B cell (primary cell): Measurements from ENCODE around the gene KIAA0408. TPM values are rescaled to one million over a fixed set of nuclear protein-coding genes. Genes with fewer than 3 reads are reported as not detected.

ENCODE experiments used
- ATAC-seq: fragments of 200-7000 bp; cut with Tn5 transposase; one replicate; pipeline ENCODE4 v1.10.0; 2021; ENCODE audit warnings: low read depth, mild to moderate bottlenecking, moderate number of reproducible peaks, moderate library complexity
- CTCF ChIA-PET: fragments of 350-600 bp; sonication (Branson Sonifier 250); formaldehyde crosslinking; loops from one replicate; lab custom pipeline; 2021; ENCODE audit warnings: antibody characterized with exemption, inconsistent platforms; lab: Charles Lee
- POLR2A ChIA-PET: fragments of 350-600 bp; sonication (Branson Sonifier 250); formaldehyde crosslinking; loops from one replicate; lab custom pipeline; 2021; ENCODE audit warnings: antibody characterized with exemption; lab: Charles Lee
- DNase-seq: peaks from one replicate; pipeline ENCODE4 v3.0.0; 2013
- H2AFZ ChIP-seq: 2 replicates; pipeline ENCODE4 v1.6.1; 2012; ENCODE audit warnings: mild to moderate bottlenecking, low read depth, low read length; ENCODE audit not compliant: insufficient read depth, poor library complexity, severe bottlenecking
- H3K27ac ChIP-seq, 2 donors: 1 replicate in 1 of 2; 2 replicates in 1 of 2; pipeline ENCODE4 v1.5.1; 2012 to 2013; ENCODE audit warnings: low read length in 2 of 2, mild to moderate bottlenecking in 2 of 2, moderate library complexity in 1 of 2
- H3K27me3 ChIP-seq, 4 experiments: fragments of 200-600 bp in 1 of 4; sonication (generic) in 1 of 4; replicated peaks in 1 of 4; 1 replicate in 2 of 4; 2 replicates in 2 of 4; pipeline versions ENCODE4 v1.6.1 to v1.7.0; 2013 to 2016; ENCODE audit warnings: low read length in 3 of 4, mild to moderate bottlenecking in 2 of 4, mixed read lengths in 1 of 4, moderate library complexity in 1 of 4; ENCODE audit not compliant: insufficient read depth in 4 of 4, control insufficient read depth in 3 of 4; ENCODE audit errors: control extremely low read depth in 1 of 4
- H3K36me3 ChIP-seq, 2 experiments: replicated peaks in 1 of 2; 1 replicate in 1 of 2; 2 replicates in 1 of 2; pipeline versions ENCODE4 v1.6.1 to v1.7.1; 2013; ENCODE audit warnings: low read length in 1 of 2; ENCODE audit not compliant: insufficient read depth in 2 of 2, control insufficient read depth in 1 of 2; ENCODE audit errors: control extremely low read depth in 1 of 2, extremely low read depth in 1 of 2
- H3K4me1 ChIP-seq, 2 donors: fragments of 200-600 bp in 1 of 2; sonication (generic) in 1 of 2; 1 replicate in 1 of 2; 2 replicates in 1 of 2; pipeline versions ENCODE4 v1.5.1 to v1.6.1; 2013 to 2017; ENCODE audit warnings: low read length in 2 of 2; ENCODE audit not compliant: control insufficient read depth in 2 of 2, insufficient read depth in 2 of 2
- H3K4me2 ChIP-seq: replicated peaks from 2 replicates; pipeline ENCODE3; 2012; ENCODE audit warnings: mild to moderate bottlenecking, low read depth, low read length; ENCODE audit not compliant: poor library complexity, severe bottlenecking
- H3K4me3 ChIP-seq, 5 experiments: fragments of 200-600 bp in 1 of 5; sonication (generic) in 1 of 5; 1 replicate in 3 of 5; 2 replicates in 2 of 5; pipeline versions ENCODE4 v1.5.1 to v1.7.0; 2011 to 2016; ENCODE audit warnings: low read length in 4 of 5, mild to moderate bottlenecking in 4 of 5, low read depth in 2 of 5, control low read depth in 1 of 5, moderate library complexity in 1 of 5; ENCODE audit not compliant: insufficient read depth in 1 of 5; ENCODE audit errors: control extremely low read depth in 1 of 5, extremely low read depth in 1 of 5
- H3K79me2 ChIP-seq: fragments of 200-600 bp; sonication (generic); one replicate; pipeline ENCODE4 v1.6.0; 2016; ENCODE audit warnings: low read length; ENCODE audit not compliant: control insufficient read depth, insufficient read depth
- H3K9ac ChIP-seq: fragments of 200-600 bp; sonication (generic); 2 replicates; pipeline ENCODE4 v1.6.1; 2017; ENCODE audit warnings: mild to moderate bottlenecking, low read length, moderate library complexity
- H3K9me3 ChIP-seq, 3 donors: one replicate each; pipeline versions ENCODE4 v1.6.1 to v1.7.1; 2013; ENCODE audit warnings: low read length in 2 of 3; ENCODE audit not compliant: control insufficient read depth in 2 of 3, insufficient read depth in 1 of 3; ENCODE audit errors: control extremely low read depth in 1 of 3
- H4K20me1 ChIP-seq: 2 replicates; pipeline ENCODE4 v1.6.0; 2012; ENCODE audit warnings: mild to moderate bottlenecking, low read length; ENCODE audit not compliant: insufficient read depth, control insufficient read depth, poor library complexity, severe bottlenecking
- H3K27ac Mint-ChIP-seq: one replicate; pipeline ENCODE4 v1.8.0; 2021; ENCODE audit warnings: mixed read lengths
- H3K27me3 Mint-ChIP-seq: one replicate; pipeline ENCODE4 v1.8.0; 2021; ENCODE audit warnings: mixed read lengths
- H3K4me1 Mint-ChIP-seq: one replicate; pipeline ENCODE4 v1.8.0; 2021; ENCODE audit warnings: mixed read lengths
- H3K4me3 Mint-ChIP-seq: one replicate; pipeline ENCODE4 v1.8.0; 2021; ENCODE audit warnings: mixed read lengths
- H3K9me3 Mint-ChIP-seq: one replicate; pipeline ENCODE4 v1.8.0; 2022; ENCODE audit warnings: mixed read lengths; ENCODE audit not compliant: insufficient read depth
- EZH2 ChIP-seq: IDR thresholded peaks from 2 replicates; pipeline ENCODE4 v1.6.1; 2012; ENCODE audit warnings: borderline replicate concordance, low read depth, mild to moderate bottlenecking, moderate library complexity, low read length; ENCODE audit not compliant: insufficient read depth, poor library complexity, severe bottlenecking
- WGBS: methylation state at CpG from one replicate; pipeline ENCODE4 v1.1.5; 2013; ENCODE audit warnings: missing lambda C conversion rate; ENCODE audit not compliant: insufficient coverage; 5-methylcytosine and 5-hydroxymethylcytosine counted together
- intact Hi-C: fragments of 100-400 bp; cut with micrococcal nuclease; formaldehyde crosslinking; loops from one replicate; pipeline ENCODE4 v1.10.0; 2022
- polyA plus RNA-seq: library from polyadenylated mRNA; depleted of rRNA; stranded (reverse); fragments of >200 nt; gene quantifications from 2 replicates; pipeline ENCODE4 v1.2.3, GENCODE V29; 2012
- total RNA-seq, 2 donors: library from RNA; stranded (reverse); fragments of 120-200 nt in 1 of 2; gene quantifications; 1 replicate in 1 of 2; 2 replicates in 1 of 2; pipeline versions ENCODE4 v1.2.3 to v1.2.4, GENCODE V29; 2013 to 2022
- TF ChIP-seq, protein P1 (sequence below): fragments of 200-600 bp; IDR thresholded peaks from one replicate; pipeline ENCODE4 v1.8.0; 2022; ENCODE audit warnings: antibody characterized with exemption, mild to moderate bottlenecking

KIAA0408 gene
- total and polyA plus RNA-seq, 2 donors (not counting 1 experiment from before 2014, with no cell fraction given), result 0.58 to 0.64 TPM

DNA sequence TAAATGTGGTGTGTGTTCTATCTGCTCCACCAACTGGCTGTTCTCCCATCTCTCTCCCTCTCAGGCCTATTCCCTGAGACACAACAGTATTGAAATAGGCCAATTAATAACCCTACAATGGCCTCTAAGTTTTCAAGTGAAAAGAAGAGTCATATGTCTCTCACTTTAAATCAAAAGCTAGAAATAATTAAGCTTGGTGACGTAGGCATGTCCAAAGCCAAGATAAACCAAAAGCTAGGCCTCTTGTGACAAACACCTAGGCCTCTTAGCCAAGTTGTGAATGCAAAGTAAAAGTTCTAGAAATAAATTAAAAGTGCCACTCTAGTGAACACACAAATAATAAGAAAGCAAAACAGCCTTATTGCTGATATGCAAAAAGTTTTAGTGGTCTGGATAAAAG, 30.1 kb upstream of the KIAA0408 start:
- no peaks in the 10 kb centered on the region for H3K9me3 Mint-ChIP-seq
- H3K4me1 ChIP-seq, result peaks cover 1 to 3% of the 10 kb centered on the region in 2 donors
- POLR2A ChIA-PET, result no interaction called here
- peaks cover 6% of the 10 kb centered on the region for H3K4me1 Mint-ChIP-seq
- no peak overlapping the region for H3K4me2 ChIP-seq
- no peaks in the 10 kb centered on the region for H3K79me2 ChIP-seq
- H3K27ac Mint-ChIP-seq, result no peak overlapping the region
- no peak overlapping the region for H3K4me3 Mint-ChIP-seq
- no peak overlapping the region for H2AFZ ChIP-seq
- intact Hi-C loops, result no loop called here
- H3K4me3 ChIP-seq, result no peak overlapping the region
- H4K20me1 ChIP-seq, result no peaks in the 10 kb centered on the region
- H3K9me3 ChIP-seq, result no peaks in the 10 kb centered on the region
- ATAC-seq, result no peak
- H3K36me3 ChIP-seq, result no peaks in the 10 kb centered on the region
- peaks cover 9% of the 10 kb centered on the region for H3K27me3 Mint-ChIP-seq
- H3K9ac ChIP-seq, result no peak overlapping the region
- H3K27ac ChIP-seq, result no peak overlapping the region
- no peaks in the 10 kb centered on the region for H3K27me3 ChIP-seq
- no peak for DNase-seq
- TF ChIP-seq EZH2, result no peak
- TF ChIP-seq, protein P1, sequence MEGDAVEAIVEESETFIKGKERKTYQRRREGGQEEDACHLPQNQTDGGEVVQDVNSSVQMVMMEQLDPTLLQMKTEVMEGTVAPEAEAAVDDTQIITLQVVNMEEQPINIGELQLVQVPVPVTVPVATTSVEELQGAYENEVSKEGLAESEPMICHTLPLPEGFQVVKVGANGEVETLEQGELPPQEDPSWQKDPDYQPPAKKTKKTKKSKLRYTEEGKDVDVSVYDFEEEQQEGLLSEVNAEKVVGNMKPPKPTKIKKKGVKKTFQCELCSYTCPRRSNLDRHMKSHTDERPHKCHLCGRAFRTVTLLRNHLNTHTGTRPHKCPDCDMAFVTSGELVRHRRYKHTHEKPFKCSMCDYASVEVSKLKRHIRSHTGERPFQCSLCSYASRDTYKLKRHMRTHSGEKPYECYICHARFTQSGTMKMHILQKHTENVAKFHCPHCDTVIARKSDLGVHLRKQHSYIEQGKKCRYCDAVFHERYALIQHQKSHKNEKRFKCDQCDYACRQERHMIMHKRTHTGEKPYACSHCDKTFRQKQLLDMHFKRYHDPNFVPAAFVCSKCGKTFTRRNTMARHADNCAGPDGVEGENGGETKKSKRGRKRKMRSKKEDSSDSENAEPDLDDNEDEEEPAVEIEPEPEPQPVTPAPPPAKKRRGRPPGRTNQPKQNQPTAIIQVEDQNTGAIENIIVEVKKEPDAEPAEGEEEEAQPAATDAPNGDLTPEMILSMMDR, result no peak
- WGBS, result no CpG with 5 or more reads among the region's 1 CpG
- CTCF ChIA-PET, result interaction anchor here (1.1 to 1.4 kb wide), 2 partner anchors 26 to 27 kb away, joined by 3 read pairs; no protein-coding TSS in a partner anchor

DNA sequence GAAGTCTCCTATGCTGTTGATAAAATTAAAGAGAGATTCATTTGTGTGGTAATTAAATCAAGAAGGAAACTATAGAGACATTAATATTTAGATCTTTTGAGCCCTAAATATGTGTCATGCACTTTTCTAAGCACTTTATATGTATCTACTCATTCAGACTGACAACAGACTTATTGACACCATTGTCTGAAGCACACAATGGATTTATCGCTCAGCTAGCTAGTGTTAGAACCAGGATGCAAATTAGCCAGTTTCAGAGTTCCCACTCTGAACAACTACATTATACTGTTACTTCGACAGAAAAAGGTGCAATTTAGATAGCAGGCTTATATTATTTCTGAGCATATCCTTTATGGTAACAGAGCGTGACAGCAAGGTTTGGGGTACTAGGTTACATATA, 27.7 kb upstream of the KIAA0408 start:
- POLR2A ChIA-PET, result no interaction called here
- intact Hi-C loops, result no loop called here
- Histone ChIP-seq H4K20me1 (no peaks in the 10 kb centered on the region), H2AFZ (no peak overlapping the region), H3K4me1 (peaks cover 7 to 9% of the 10 kb centered on the region in 2 donors), H3K36me3 (no peaks in the 10 kb centered on the region), H3K27me3 (no peaks in the 10 kb centered on the region), H3K27ac (no peak overlapping the region), H3K9ac (no peak overlapping the region), H3K4me2 (no peak overlapping the region), H3K4me3 (no peak overlapping the region), H3K79me2 (no peaks in the 10 kb centered on the region), H3K9me3 (no peaks in the 10 kb centered on the region)
- no peak for DNase-seq
- H3K4me1 Mint-ChIP-seq, result peaks cover 13% of the 10 kb centered on the region
- H3K4me3 Mint-ChIP-seq, result no peak overlapping the region
- no peak for ATAC-seq
- peaks cover 7% of the 10 kb centered on the region for H3K27me3 Mint-ChIP-seq
- CTCF ChIA-PET, result no interaction called here
- TF ChIP-seq EZH2, result no peak
- WGBS, result 100% methylated on average over 1 of the region's 3 CpGs
- no peak overlapping the region for H3K27ac Mint-ChIP-seq
- H3K9me3 Mint-ChIP-seq, result no peaks in the 10 kb centered on the region
